Endodermal cell (in vitro differentiated cells): ENCODE data around the gene MRPS25. TPM values are rescaled to one million over a fixed set of nuclear protein-coding genes. Genes with fewer than 3 reads are reported as not detected.

Experiments used
- DNase-seq: peaks from one replicate; pipeline ENCODE4 v3.0.0-alpha.2; 2017
- H3K27ac ChIP-seq: 2 replicates; pipeline ENCODE4 v1.5.1; 2013; ENCODE audit warnings: mild to moderate bottlenecking, low read depth, low read length, moderate library complexity
- H3K27me3 ChIP-seq: 2 replicates; pipeline ENCODE4 v1.6.1; 2013; ENCODE audit warnings: mild to moderate bottlenecking, low read length, moderate library complexity; ENCODE audit not compliant: insufficient read depth, control insufficient read depth, poor library complexity, severe bottlenecking
- H3K36me3 ChIP-seq: 2 replicates; pipeline ENCODE4 v1.7.0; 2013; ENCODE audit warnings: mild to moderate bottlenecking, low read length, moderate library complexity; ENCODE audit not compliant: control insufficient read depth, insufficient read depth
- H3K4me1 ChIP-seq: one replicate; pipeline ENCODE4 v1.7.0; 2013; ENCODE audit warnings: low read length; ENCODE audit not compliant: control insufficient read depth, insufficient read depth
- H3K4me3 ChIP-seq: 2 replicates; pipeline ENCODE4 v1.5.1; 2013; ENCODE audit warnings: mild to moderate bottlenecking, low read length, moderate library complexity
- H3K9ac ChIP-seq: 2 replicates; pipeline ENCODE4 v1.6.1; 2013; ENCODE audit warnings: mild to moderate bottlenecking, low read length, moderate library complexity; ENCODE audit not compliant: poor library complexity, severe bottlenecking; ENCODE audit errors: extremely low read depth
- H3K9me3 ChIP-seq: 2 replicates; pipeline ENCODE4 v1.6.1; 2013; ENCODE audit warnings: mild to moderate bottlenecking, low read length, moderate library complexity; ENCODE audit not compliant: control insufficient read depth
- H3K27ac Mint-ChIP-seq: 2 replicates; pipeline ENCODE4 v1.8.0; 2020; ENCODE audit warnings: mixed read lengths
- H3K27me3 Mint-ChIP-seq: 2 replicates; pipeline ENCODE4 v1.8.0; 2021; ENCODE audit warnings: mild to moderate bottlenecking, mixed read lengths; ENCODE audit not compliant: insufficient read depth
- H3K36me3 Mint-ChIP-seq: 2 replicates; pipeline ENCODE4 v1.8.0; 2020; ENCODE audit warnings: low read depth, mixed read lengths
- H3K4me1 Mint-ChIP-seq: 2 replicates; pipeline ENCODE4 v1.8.0; 2020; ENCODE audit warnings: mixed read lengths
- H3K4me3 Mint-ChIP-seq: 2 replicates; pipeline ENCODE4 v1.8.0; 2020; ENCODE audit warnings: mild to moderate bottlenecking, moderate library complexity, mixed read lengths
- H3K9me3 Mint-ChIP-seq: 2 replicates; pipeline ENCODE4 v1.8.0; 2020; ENCODE audit warnings: mild to moderate bottlenecking, mixed read lengths
- CTCF ChIP-seq: fragments of 200-600 bp; sonication (generic); conservative IDR thresholded peaks from 2 replicates; pipeline ENCODE4 v1.5.0; 2021; ENCODE audit warnings: antibody characterized with exemption, mild to moderate bottlenecking
- WGBS, 2 experiments: methylation state at CpG; one replicate each; pipeline versions ENCODE4 v1.1.5 to v1.1.7; 2013; ENCODE audit warnings: missing lambda C conversion rate in 2 of 2, mixed read lengths in 1 of 2; ENCODE audit not compliant: insufficient coverage in 1 of 2, insufficient read length in 1 of 2; 5-methylcytosine and 5-hydroxymethylcytosine counted together
- total RNA-seq, 2 donors: library from RNA; stranded (reverse); fragmentation: NEBNext Ultra II Directional in 1 of 2; extraction: Animal tissue kit (Norgen Biotek cat#: 25700) in 1 of 2; gene quantifications; 2 replicates in 1 of 2; 3 replicates in 1 of 2; pipeline ENCODE4 v1.2.1, GENCODE V29; 2021

Gene MRPS25
- total RNA-seq, 2 donors from 2014 or later = 64.1 to 101 TPM

GRCh38 chr3:15086699-15087098 lies 21.6 kb upstream of the MRPS25 start:
- 95 to 100% methylated on average over 2 of the region's 2 CpGs for WGBS, 2 experiments
- DNase-seq = no peak
- H3K9me3 Mint-ChIP-seq = no peaks in the 10 kb centered on the region
- H3K4me1 Mint-ChIP-seq = no peaks in the 10 kb centered on the region
- Histone ChIP-seq H3K4me1 (no peaks in the 10 kb centered on the region), H3K27me3 (no peaks in the 10 kb centered on the region), H3K9me3 (no peaks in the 10 kb centered on the region), H3K9ac (no peak overlapping the region), H3K36me3 (peaks cover 86% of the 10 kb centered on the region), H3K27ac (no peak overlapping the region), H3K4me3 (no peak overlapping the region)
- no peak overlapping the region for H3K27ac Mint-ChIP-seq
- no peak for TF ChIP-seq CTCF
- no peak overlapping the region for H3K4me3 Mint-ChIP-seq
- peaks cover 50% of the 10 kb centered on the region for H3K36me3 Mint-ChIP-seq
- H3K27me3 Mint-ChIP-seq = no peaks in the 10 kb centered on the region

DNA sequence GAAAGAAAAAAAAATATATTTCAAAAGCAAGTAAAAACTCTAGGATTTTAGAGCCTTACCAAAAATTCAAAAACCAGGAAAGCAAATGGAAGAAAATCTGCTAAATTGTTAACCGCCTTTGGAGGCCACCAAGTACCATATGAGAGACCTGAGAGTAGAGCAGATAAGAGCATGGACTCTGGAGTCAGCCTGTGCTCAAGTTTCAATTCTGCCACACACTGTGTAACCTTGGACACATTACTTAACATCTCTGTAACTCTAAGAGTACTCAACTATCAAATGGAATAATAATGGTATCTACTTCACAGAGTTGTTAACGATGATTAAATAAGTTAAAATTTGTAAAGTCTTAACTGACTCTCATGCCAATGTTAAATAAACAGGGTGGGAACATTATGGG lies 21.1 kb upstream of the MRPS25 start:
- peaks cover 54% of the 10 kb centered on the region for H3K36me3 Mint-ChIP-seq
- no peak for TF ChIP-seq CTCF
- no peaks in the 10 kb centered on the region for H3K27me3 Mint-ChIP-seq
- H3K9me3 Mint-ChIP-seq = no peaks in the 10 kb centered on the region
- Histone ChIP-seq H3K9me3 (no peaks in the 10 kb centered on the region), H3K27ac (no peak overlapping the region), H3K4me3 (no peak overlapping the region), H3K27me3 (no peaks in the 10 kb centered on the region), H3K4me1 (no peaks in the 10 kb centered on the region), H3K9ac (no peak overlapping the region), H3K36me3 (peaks cover 86% of the 10 kb centered on the region)
- no peak overlapping the region for H3K27ac Mint-ChIP-seq
- no peaks in the 10 kb centered on the region for H3K4me1 Mint-ChIP-seq
- no peak overlapping the region for H3K4me3 Mint-ChIP-seq
- no peak for DNase-seq
- 93% methylated on average over 2 of the region's 2 CpGs; no CpG with 5 or more reads in 1 of the 2 experiments for WGBS, 2 experiments

- no peak for DNase-seq
- H3K36me3 Mint-ChIP-seq = peaks cover 63% of the 10 kb centered on the region
- peaks cover 89% of the 10 kb centered on the region for H3K36me3 ChIP-seq
- WGBS, 2 experiments = 96 to 100% methylated on average over 1 of the region's 1 CpG
- H3K27ac ChIP-seq = no peak overlapping the region
- no peak overlapping the region for H3K4me3 Mint-ChIP-seq
- no peak overlapping the region for H3K9ac ChIP-seq
- H3K27ac Mint-ChIP-seq = no peak overlapping the region
- TF ChIP-seq CTCF = no peak
- no peaks in the 10 kb centered on the region for H3K4me1 ChIP-seq
- H3K4me1 Mint-ChIP-seq = no peaks in the 10 kb centered on the region
- no peaks in the 10 kb centered on the region for H3K9me3 Mint-ChIP-seq
- no peaks in the 10 kb centered on the region for H3K27me3 ChIP-seq
- no peak overlapping the region for H3K4me3 ChIP-seq
- H3K27me3 Mint-ChIP-seq = no peaks in the 10 kb centered on the region
- H3K9me3 ChIP-seq = no peaks in the 10 kb centered on the region
Observed at GRCh38 chr3:15083252-15083651, 18.1 kb upstream of the MRPS25 start.
